Astrocyte (in vitro differentiated cells and primary cell): Measurements from ENCODE around the gene PODNL1.

ENCODE experiments used
- CTCF ChIP-seq: IDR thresholded peaks from 2 replicates; pipeline ENCODE4 v1.5.1; 2011; ENCODE audit warnings: low read depth, mild to moderate bottlenecking, inconsistent platforms, low read length, moderate library complexity; ENCODE audit not compliant: insufficient read depth
- EZH2 ChIP-seq: IDR thresholded peaks from 2 replicates; pipeline ENCODE4 v1.6.1; 2012; ENCODE audit warnings: mild to moderate bottlenecking, low read length, inconsistent platforms; ENCODE audit not compliant: insufficient read depth

DNA sequence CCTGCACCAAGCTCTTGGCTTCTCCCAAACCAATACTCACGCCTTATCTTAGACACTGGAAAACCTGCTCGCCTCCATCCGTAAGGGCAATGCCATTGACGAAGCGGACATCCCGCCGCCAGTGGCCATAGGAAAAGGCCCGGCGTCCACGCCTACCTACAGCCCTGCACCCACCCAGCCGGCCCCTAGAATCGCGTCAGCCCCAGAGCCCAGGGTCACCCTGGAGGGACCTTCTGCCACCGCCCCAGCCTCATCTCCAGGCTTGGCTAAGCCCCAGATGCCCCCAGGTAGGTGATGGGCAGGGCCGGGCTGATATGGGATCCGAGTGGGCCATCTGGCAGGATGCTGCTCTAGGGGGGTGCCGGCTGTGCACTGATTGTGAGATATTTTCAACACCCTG is 24.9 kb downstream of the PODNL1 start:
- no peak for TF ChIP-seq CTCF
- TF ChIP-seq EZH2 = no peak
